OCI-LY1 (cell line): ENCODE results near the gene PNMA6E.

ENCODE experiments used
- CTCF ChIP-seq: fragments of 200-600 bp; sonication (generic), shearing (Covaris generic); IDR thresholded peaks from 2 replicates; pipeline ENCODE4 v1.5.1; 2017; ENCODE audit warnings: mild to moderate bottlenecking, antibody characterized with exemption, low read length, moderate library complexity, mixed read lengths
- EZH2 ChIP-seq: fragments of 200-600 bp; sonication (generic), shearing (Covaris generic); IDR thresholded peaks from 2 replicates; pipeline ENCODE4 v1.8.0; 2017; ENCODE audit warnings: borderline replicate concordance, mixed run types, mild to moderate bottlenecking, antibody characterized with exemption, low read length, moderate library complexity, mixed read lengths

GRCh38 chrX:153442463-153442862 is 41.3 kb upstream of the PNMA6E start:
- TF ChIP-seq CTCF (no peak), EZH2 (no peak)
